CD14-positive monocyte (primary cell): Measurements from ENCODE around the gene GHDC. TPM values are rescaled to one million over a fixed set of nuclear protein-coding genes. Genes with fewer than 3 reads are reported as not detected.
A peak's percentile ranks its signal among the peaks of the same experiment; 100 is the strongest.

Experiments used
- DNase-seq, 3 donors: peaks; one replicate each; pipeline ENCODE4 v3.0.0-alpha.2; 2011 to 2022
- H2AFZ ChIP-seq: 2 replicates; pipeline ENCODE4 v1.6.0; 2012; ENCODE audit warnings: mild to moderate bottlenecking, low read depth, low read length, inconsistent platforms; ENCODE audit not compliant: insufficient read depth, poor library complexity, severe bottlenecking
- H3K27ac ChIP-seq, 2 donors: 1 replicate in 1 of 2; 2 replicates in 1 of 2; pipeline ENCODE4 v1.5.1; 2012 to 2013; ENCODE audit warnings: low read length in 2 of 2, control low read depth in 1 of 2, inconsistent platforms in 1 of 2, low read depth in 1 of 2, mild to moderate bottlenecking in 1 of 2
- H3K27me3 ChIP-seq, 2 donors: one replicate each; pipeline versions ENCODE4 v1.6.0 to v1.6.1; 2011 to 2013; ENCODE audit warnings: low read length in 2 of 2; ENCODE audit not compliant: control insufficient read depth in 2 of 2, insufficient read depth in 2 of 2
- H3K36me3 ChIP-seq, 2 donors: replicated peaks in 1 of 2; 1 replicate in 1 of 2; 2 replicates in 1 of 2; pipeline versions ENCODE4 v1.5.1 to v1.6.1; 2012 to 2013; ENCODE audit warnings: low read length in 2 of 2, control low read depth in 1 of 2, inconsistent platforms in 1 of 2, mild to moderate bottlenecking in 1 of 2; ENCODE audit not compliant: insufficient read depth in 2 of 2, control insufficient read depth in 1 of 2
- H3K4me1 ChIP-seq, 2 donors: 1 replicate in 1 of 2; 2 replicates in 1 of 2; pipeline versions ENCODE4 v1.5.1 to v1.6.1; 2012 to 2013; ENCODE audit warnings: low read length in 2 of 2, control low read depth in 1 of 2, inconsistent platforms in 1 of 2, mild to moderate bottlenecking in 1 of 2, moderate library complexity in 1 of 2; ENCODE audit not compliant: insufficient read depth in 2 of 2, control insufficient read depth in 1 of 2
- H3K4me2 ChIP-seq: replicated peaks from 2 replicates; pipeline ENCODE3; 2012; ENCODE audit warnings: low read length, moderate library complexity, mild to moderate bottlenecking; ENCODE audit not compliant: poor library complexity, severe bottlenecking; ENCODE audit errors: extremely low read depth
- H3K4me3 ChIP-seq, 3 experiments: fragments of 200-600 bp in 1 of 3; sonication (generic) in 1 of 3; replicated peaks in 1 of 3; 1 replicate in 2 of 3; 2 replicates in 1 of 3; pipeline ENCODE4 v1.5.1; 2011 to 2013; ENCODE audit warnings: low read length in 3 of 3, mild to moderate bottlenecking in 3 of 3, control low read depth in 2 of 3, low read depth in 2 of 3, inconsistent platforms in 1 of 3, moderate library complexity in 1 of 3
- H3K79me2 ChIP-seq: 2 replicates; pipeline ENCODE4 v1.6.0; 2012; ENCODE audit warnings: mild to moderate bottlenecking, control low read depth, inconsistent platforms, low read length, moderate library complexity; ENCODE audit not compliant: insufficient read depth
- H3K9ac ChIP-seq: 2 replicates; pipeline ENCODE4 v1.6.0; 2017; ENCODE audit warnings: low read length, mild to moderate bottlenecking; ENCODE audit not compliant: insufficient read depth, poor library complexity, severe bottlenecking
- H3K9me3 ChIP-seq, 2 donors: replicated peaks in 1 of 2; 1 replicate in 1 of 2; 2 replicates in 1 of 2; pipeline versions ENCODE4 v1.5.1 to v1.6.1; 2012 to 2013; ENCODE audit warnings: low read length in 2 of 2, control low read depth in 1 of 2; ENCODE audit not compliant: control insufficient read depth in 1 of 2, insufficient read depth in 1 of 2
- H4K20me1 ChIP-seq: 2 replicates; pipeline ENCODE4 v1.6.0; 2012; ENCODE audit warnings: mild to moderate bottlenecking, low read length, control low read depth, moderate library complexity; ENCODE audit not compliant: insufficient read depth
- H3K27ac Mint-ChIP-seq, 7 donors: one replicate each; pipeline ENCODE4 v1.8.0; 2020; ENCODE audit warnings: mild to moderate bottlenecking in 7 of 7, mixed read lengths in 7 of 7, moderate library complexity in 6 of 7, inconsistent platforms in 2 of 7
- H3K27me3 Mint-ChIP-seq, 3 donors: one replicate each; pipeline ENCODE4 v1.8.0; 2021 to 2022; ENCODE audit warnings: low read depth in 3 of 3, mild to moderate bottlenecking in 3 of 3, mixed read lengths in 3 of 3, moderate library complexity in 3 of 3, inconsistent platforms in 1 of 3
- H3K36me3 Mint-ChIP-seq, 2 donors: one replicate each; pipeline ENCODE4 v1.8.0; 2020; ENCODE audit warnings: mixed read lengths in 2 of 2, inconsistent platforms in 1 of 2, mild to moderate bottlenecking in 1 of 2
- H3K4me1 Mint-ChIP-seq: one replicate; pipeline ENCODE4 v1.8.0; 2020; ENCODE audit warnings: mild to moderate bottlenecking, mixed read lengths
- H3K4me3 Mint-ChIP-seq, 2 donors: one replicate each; pipeline ENCODE4 v1.8.0; 2020; ENCODE audit warnings: mild to moderate bottlenecking in 2 of 2, mixed read lengths in 2 of 2, moderate library complexity in 1 of 2
- H3K9me3 Mint-ChIP-seq, 7 donors: one replicate each; pipeline ENCODE4 v1.8.0; 2020 to 2022; ENCODE audit warnings: mixed read lengths in 7 of 7, mild to moderate bottlenecking in 6 of 7, moderate library complexity in 6 of 7, inconsistent platforms in 2 of 7
- CTCF ChIP-seq: fragments of 200-600 bp; IDR thresholded peaks from one replicate; pipeline ENCODE4 v1.8.0; 2022; ENCODE audit warnings: antibody characterized with exemption, mild to moderate bottlenecking
- WGBS: methylation state at CpG from one replicate; pipeline ENCODE4 v1.1.5; 2013; ENCODE audit warnings: missing lambda C conversion rate; ENCODE audit not compliant: insufficient coverage; 5-methylcytosine and 5-hydroxymethylcytosine counted together
- intact Hi-C, 2 donors: fragments of 100-400 bp; cut with micrococcal nuclease; formaldehyde crosslinking; loops; one replicate each; pipeline versions ENCODE4 v1.15.0 to v1.15.1; 2023
- polyA plus RNA-seq, 3 donors: library from polyadenylated mRNA; depleted of rRNA in 1 of 3; unstranded in 2 of 3; stranded (reverse) in 1 of 3; fragments of 300-500 nt in 2 of 3; fragments of >200 nt in 1 of 3; fragmentation: Illumina TruSeq in 2 of 3; gene quantifications; 1 replicate in 2 of 3; 2 replicates in 1 of 3; pipeline ENCODE4 v1.2.3, GENCODE V29; 2012 to 2021

GHDC gene
- polyA plus RNA-seq, 3 donors: 20.0 to 31.6 (median 20.6) TPM

DNA sequence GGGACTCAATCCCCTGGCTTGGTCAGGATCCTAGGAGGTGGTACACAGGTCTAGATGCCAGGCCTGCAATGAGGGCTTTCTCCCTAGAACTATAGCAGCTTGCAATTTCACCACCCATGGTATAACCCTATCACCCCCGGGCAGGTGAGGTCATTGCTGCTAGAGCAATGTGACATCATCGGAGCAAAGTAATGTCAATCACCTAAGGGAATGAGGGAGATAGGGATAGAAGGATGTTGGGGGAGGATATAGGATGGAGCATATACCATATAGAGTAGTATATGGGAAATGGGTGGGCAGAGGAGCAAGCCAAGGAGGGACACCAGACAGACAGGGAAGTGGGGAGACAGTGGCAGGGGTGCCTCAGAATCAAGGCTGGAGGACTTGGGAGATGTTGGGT lies 16.6 kb downstream of the GHDC start:
- peaks cover 29 to 33% of the 10 kb centered on the region in 2 donors for H3K4me1 ChIP-seq
- H2AFZ ChIP-seq: no peak overlapping the region
- peaks cover 8 to 39% of the 10 kb centered on the region in 2 donors for H3K27me3 ChIP-seq
- H3K27me3 Mint-ChIP-seq: peaks cover 39 to 54% (median 46%) of the 10 kb centered on the region in 3 donors
- peaks cover 0 to 14% of the 10 kb centered on the region in 2 donors for H3K9me3 ChIP-seq
- TF ChIP-seq CTCF: no peak
- no peak overlapping the region for H3K4me2 ChIP-seq
- no peak overlapping the region for H3K27ac Mint-ChIP-seq
- peaks cover 0 to 3% of the 10 kb centered on the region in 2 donors for H3K36me3 Mint-ChIP-seq
- peak overlapping the region in 1 of 2 donors; percentile 48 for H3K4me3 Mint-ChIP-seq
- no peak overlapping the region for H3K9ac ChIP-seq
- no peaks in the 10 kb centered on the region for H3K79me2 ChIP-seq
- H3K27ac ChIP-seq: no peak overlapping the region
- no peak for DNase-seq
- intact Hi-C loops: no loop called here
- 100% methylated on average over 1 of the region's 2 CpGs for WGBS
- H3K4me3 ChIP-seq: no peak overlapping the region
- H3K36me3 ChIP-seq: no peaks in the 10 kb centered on the region
- peaks cover 3% of the 10 kb centered on the region for H4K20me1 ChIP-seq
- H3K4me1 Mint-ChIP-seq: peaks cover 26% of the 10 kb centered on the region
- H3K9me3 Mint-ChIP-seq: peaks cover 0 to 14% (median 8%) of the 10 kb centered on the region in 7 donors

- Mint-ChIP-seq H3K36me3 (no peaks in the 10 kb centered on the region), H3K4me1 (peaks cover 9% of the 10 kb centered on the region), H3K4me3 (no peak overlapping the region), H3K27me3 (peaks cover 20 to 28% (median 22%) of the 10 kb centered on the region in 3 donors), H3K27ac (no peak overlapping the region), H3K9me3 (peaks cover 0 to 7% (median 2%) of the 10 kb centered on the region in 7 donors)
- DNase-seq: no peak
- H3K4me3 ChIP-seq: no peak overlapping the region
- H3K27ac ChIP-seq: no peak overlapping the region
- no peaks in the 10 kb centered on the region for H3K9me3 ChIP-seq
- H3K9ac ChIP-seq: no peak overlapping the region
- 65% methylated on average over 12 of the region's 14 CpGs for WGBS
- peaks cover under 1 to 15% of the 10 kb centered on the region in 2 donors for H3K27me3 ChIP-seq
- peaks cover 11 to 12% of the 10 kb centered on the region in 2 donors for H3K4me1 ChIP-seq
- H3K36me3 ChIP-seq: no peaks in the 10 kb centered on the region
- peaks cover 3% of the 10 kb centered on the region for H4K20me1 ChIP-seq
- H3K4me2 ChIP-seq: no peak overlapping the region
- intact Hi-C loops: no loop called here
- no peak for TF ChIP-seq CTCF
- no peak overlapping the region for H2AFZ ChIP-seq
- H3K79me2 ChIP-seq: no peaks in the 10 kb centered on the region
These were observed 20.0 kb downstream of the GHDC start for GRCh38 chr17:42174126-42174783.
